Measurements from ENCODE around the gene ALG12.

ALG12 gene

DNA sequence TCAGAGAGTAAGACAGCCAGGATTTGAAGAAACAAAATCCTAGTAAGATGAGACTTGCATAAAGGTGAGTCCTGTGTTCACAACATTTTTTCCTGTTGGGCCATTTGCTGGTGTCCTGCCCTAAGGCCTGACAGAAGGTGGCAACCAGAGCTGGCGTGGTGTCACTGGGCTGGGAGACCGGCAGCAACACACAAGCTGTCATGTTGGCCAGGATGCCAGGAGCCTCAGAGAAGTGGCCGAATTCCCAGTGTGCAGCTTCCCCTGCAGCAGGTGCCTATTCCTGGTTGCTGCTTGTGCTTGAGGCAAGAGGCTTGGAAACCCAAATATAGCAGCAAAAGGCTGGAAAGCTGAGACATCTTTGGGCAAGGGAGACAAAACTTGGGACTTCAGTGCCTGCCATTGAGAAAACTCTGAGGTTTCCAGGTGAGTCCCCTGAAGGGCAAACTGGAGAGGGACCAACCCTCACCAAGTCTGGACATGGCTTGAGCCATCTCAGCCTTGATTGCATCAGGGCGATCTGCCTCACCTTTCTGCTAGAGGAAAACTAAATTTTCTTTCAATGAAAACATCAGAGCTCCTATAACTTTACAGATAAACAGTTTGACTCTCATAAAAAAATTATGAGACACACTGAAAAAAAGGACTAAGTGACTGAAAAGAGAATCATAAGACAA lies 25.9 kb downstream of the ALG12 start:
- TF ChIP-seq, protein P1, sequence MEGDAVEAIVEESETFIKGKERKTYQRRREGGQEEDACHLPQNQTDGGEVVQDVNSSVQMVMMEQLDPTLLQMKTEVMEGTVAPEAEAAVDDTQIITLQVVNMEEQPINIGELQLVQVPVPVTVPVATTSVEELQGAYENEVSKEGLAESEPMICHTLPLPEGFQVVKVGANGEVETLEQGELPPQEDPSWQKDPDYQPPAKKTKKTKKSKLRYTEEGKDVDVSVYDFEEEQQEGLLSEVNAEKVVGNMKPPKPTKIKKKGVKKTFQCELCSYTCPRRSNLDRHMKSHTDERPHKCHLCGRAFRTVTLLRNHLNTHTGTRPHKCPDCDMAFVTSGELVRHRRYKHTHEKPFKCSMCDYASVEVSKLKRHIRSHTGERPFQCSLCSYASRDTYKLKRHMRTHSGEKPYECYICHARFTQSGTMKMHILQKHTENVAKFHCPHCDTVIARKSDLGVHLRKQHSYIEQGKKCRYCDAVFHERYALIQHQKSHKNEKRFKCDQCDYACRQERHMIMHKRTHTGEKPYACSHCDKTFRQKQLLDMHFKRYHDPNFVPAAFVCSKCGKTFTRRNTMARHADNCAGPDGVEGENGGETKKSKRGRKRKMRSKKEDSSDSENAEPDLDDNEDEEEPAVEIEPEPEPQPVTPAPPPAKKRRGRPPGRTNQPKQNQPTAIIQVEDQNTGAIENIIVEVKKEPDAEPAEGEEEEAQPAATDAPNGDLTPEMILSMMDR (conservative IDR thresholded peaks at IDR 0.05; ENCODE audit: low read depth), result no peak
- CTCF ChIA-PET, result no interaction called here
- POLR2A ChIA-PET (ENCODE audit: low non-redundant PET), result no interaction called here
- H3K27ac ChIP-seq, result peak overlapping the region; percentile 34
- DNase-seq (ENCODE audit: low spot score), result no peak

DNA sequence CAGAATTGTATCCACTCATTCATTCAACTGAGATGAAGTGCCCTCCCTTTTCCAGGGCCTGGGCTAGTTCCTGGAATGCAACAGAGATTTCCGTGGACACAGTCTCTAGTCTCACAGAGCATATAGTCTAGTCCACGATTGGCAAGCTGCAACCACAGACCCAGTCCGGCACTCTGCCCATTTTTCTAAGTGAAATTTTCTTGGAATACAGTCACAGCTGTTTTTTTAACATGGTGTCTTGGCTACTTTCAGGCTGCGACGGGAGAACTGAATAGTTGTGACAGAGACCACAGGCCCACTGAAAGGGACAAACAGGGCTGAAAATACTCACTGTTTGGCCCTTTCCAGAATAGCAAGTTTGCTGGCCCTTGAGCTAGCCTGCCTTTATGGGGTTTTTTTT lies 29.2 kb downstream of the ALG12 start:
- TF ChIP-seq, protein P1 (conservative IDR thresholded peaks at IDR 0.05; ENCODE audit: low read depth), result no peak
- CTCF ChIA-PET, result no interaction called here
- H3K27ac ChIP-seq, result no peak overlapping the region
- no peak for DNase-seq (ENCODE audit: low spot score)
- POLR2A ChIA-PET (ENCODE audit: low non-redundant PET), result no interaction called here

DNA sequence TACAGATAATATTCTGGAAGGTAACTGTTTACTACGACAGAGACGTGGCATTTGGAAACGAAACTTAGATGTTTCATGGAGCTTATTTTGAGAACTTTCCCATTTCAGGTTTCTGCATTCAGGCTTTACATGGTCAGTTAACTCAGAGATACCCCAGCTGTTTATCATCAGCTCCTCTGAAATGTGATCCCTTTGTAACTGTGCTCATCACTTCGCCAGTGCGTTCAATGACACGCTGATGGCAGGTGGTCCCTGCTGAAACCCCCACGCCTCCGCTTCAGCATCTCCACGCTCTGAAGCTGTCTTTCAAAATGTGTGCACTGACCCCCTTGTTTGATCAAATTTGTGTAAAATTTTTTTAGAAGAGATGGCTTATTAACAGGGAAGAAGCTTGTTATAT lies 30.5 kb downstream of the ALG12 start:
- POLR2A ChIA-PET (ENCODE audit: low non-redundant PET), result no interaction called here
- TF ChIP-seq, protein P1 (conservative IDR thresholded peaks at IDR 0.05; ENCODE audit: low read depth), result no peak
- CTCF ChIA-PET, result no interaction called here
- DNase-seq (ENCODE audit: low spot score), result no peak
- no peak overlapping the region for H3K27ac ChIP-seq

DNA sequence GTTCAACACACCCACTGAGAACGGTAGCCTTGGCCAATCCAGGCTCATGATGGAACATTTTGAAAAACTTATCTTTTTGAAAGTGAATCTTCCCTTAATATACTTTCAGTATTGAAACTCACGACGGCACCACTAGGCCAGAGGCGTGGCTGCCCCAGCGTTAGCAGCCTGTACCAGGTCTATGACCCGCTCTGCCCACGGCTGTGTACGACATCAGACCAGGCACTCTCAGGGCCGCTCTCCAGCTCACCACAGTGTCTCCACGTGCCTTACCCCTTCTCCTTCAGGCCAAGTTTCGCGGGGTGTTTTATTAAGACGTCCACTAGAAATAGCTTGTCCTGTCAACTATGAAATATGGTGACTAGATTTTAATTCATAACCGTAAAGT lies 31.2 kb downstream of the ALG12 start:
- TF ChIP-seq, protein P1 (conservative IDR thresholded peaks at IDR 0.05; ENCODE audit: low read depth), result no peak
- no peak overlapping the region for H3K27ac ChIP-seq
- CTCF ChIA-PET, result no interaction called here
- no peak for DNase-seq (ENCODE audit: low spot score)
- POLR2A ChIA-PET (ENCODE audit: low non-redundant PET), result no interaction called here

DNA sequence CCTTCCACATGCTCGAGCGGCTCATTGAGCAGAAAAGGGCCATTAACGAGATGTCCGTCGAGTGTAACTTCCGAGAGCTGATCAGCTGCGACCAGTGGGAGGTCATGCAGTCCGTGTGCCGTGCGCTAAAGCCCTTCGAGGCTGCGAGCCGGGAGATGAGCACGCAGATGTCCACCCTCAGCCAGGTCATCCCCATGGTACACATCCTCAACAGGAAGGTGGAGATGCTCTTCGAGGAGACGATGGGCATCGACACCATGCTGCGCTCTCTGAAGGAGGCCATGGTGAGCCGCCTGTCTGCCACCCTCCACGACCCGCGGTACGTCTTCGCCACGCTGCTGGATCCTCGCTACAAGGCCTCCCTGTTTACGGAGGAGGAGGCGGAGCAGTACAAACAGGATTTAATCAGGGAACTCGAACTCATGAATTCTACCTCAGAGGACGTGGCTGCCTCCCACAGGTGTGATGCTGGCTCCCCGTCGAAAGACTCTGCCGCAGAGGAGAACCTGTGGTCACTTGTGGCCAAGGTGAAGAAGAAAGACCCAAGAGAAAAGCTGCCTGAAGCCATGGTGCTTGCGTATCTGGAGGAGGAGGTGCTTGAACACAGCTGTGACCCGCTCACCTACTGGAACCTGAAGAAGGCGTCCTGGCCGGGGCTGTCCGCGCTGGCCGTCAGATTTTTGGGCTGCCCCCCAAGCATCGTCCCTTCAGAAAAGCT lies 31.7 kb downstream of the ALG12 start:
- ChIA-PET CTCF (no interaction called here), POLR2A (ENCODE audit: low non-redundant PET) (no interaction called here)
- TF ChIP-seq, protein P1 (conservative IDR thresholded peaks at IDR 0.05; ENCODE audit: low read depth), result no peak
- H3K27ac ChIP-seq, result no peak overlapping the region
- no peak for DNase-seq (ENCODE audit: low spot score)

DNA sequence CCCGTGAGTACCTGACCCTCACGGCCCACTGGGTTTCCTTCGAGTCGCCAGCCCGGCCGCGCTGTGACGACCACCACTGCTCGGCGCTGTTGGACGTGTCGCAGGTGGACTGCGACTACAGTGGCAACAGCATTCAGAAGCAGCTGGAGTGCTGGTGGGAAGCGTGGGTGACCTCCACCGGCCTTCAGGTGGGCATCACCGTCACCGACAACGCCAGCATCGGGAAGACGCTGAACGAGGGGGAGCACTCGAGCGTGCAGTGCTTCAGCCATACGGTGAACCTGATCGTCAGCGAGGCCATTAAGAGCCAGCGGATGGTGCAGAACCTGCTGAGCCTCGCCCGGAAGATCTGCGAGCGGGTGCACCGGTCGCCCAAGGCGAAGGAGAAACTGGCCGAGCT lies 32.4 kb downstream of the ALG12 start:
- H3K27ac ChIP-seq, result no peak overlapping the region
- DNase-seq (ENCODE audit: low spot score), result no peak
- TF ChIP-seq, protein P1 (conservative IDR thresholded peaks at IDR 0.05; ENCODE audit: low read depth), result no peak
- CTCF ChIA-PET, result no interaction called here
- POLR2A ChIA-PET (ENCODE audit: low non-redundant PET), result no interaction called here
